DMS114 treated with DMSO at 0.1 percent for 48 hours (cell line): ENCODE measurements around the gene ISYNA1.

ENCODE experiments used
- DNase-seq: peaks from one replicate; lab custom pipeline; 2025; ENCODE audit not compliant: unreplicated experiment; lab: John Stamatoyannopoulos, UW

Gene ISYNA1

DNA sequence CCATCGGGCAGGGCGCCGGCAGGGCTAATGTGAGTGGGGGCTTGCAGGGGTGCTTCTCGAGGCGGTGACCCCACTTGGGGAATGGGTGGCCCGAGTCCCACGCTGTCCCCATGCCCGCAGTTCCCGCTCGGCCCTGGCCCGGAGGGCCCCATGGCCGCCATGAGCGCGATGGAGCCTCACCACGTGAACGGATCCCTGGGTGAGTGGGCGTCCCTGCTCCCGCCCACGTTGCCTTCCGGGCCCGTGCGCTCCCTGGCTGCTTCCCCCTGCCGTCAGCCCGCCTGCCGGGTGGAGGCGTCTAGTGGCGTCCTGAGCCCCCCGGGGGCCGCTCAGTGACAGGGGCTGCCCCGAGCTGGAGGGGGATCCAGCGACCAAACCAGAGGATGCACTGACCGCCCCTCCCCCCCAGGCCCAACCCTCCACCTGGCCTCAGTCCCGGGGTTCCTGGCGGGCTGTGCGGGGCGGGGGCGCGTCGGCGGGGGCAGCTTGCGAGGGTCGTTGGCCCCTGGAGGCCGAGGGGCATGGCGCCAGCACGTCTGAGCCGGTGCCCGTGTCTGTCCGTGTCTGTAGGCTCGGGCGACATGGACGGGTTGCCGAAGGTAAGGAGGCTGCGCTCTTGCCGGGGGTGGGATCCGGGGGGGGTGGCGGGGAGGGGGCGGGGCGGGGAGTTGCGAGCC lies 4.8 kb downstream of the ISYNA1 start:
- DNase-seq: no peak

DNA sequence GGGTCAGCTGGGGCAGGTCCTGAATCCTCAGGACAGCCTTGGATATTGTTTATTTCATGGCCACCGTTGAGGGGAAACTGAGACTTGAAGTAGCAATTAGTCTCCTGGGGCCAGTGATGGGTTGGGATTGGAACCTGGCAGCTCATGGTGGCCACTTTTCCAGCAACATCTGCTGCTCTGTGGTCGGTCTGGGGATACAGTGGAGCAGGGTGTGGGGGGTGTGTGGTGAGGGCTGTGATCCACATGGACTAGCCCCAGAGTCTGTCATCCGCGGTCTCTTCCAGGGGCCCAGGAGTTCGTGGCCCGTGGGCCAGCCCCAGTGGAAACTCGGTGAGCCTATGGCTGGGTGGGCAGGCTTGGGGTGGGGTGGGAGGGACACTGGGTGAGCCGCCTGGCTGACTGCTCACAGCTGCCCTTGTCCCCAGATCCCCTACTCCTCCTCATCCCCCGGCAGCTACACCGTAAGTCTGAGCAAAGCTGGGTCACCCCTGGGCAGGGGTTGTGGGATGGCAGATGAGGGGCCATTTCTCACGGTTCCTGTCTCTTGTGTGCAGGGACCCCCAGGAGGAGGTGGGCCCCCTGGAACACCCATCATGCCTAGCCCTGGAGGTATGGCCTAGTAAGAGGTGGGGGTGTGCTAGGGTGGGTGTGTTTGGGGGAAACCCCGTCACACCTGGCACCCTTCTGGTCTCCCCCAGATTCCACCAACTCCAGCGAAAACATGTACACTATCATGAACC lies 5.5 kb downstream of the ISYNA1 start:
- DNase-seq: no peak

- DNase-seq: no peak
Measured at GRCh38 chr19:18431351-18432197, 6.4 kb downstream of the ISYNA1 start.

DNA sequence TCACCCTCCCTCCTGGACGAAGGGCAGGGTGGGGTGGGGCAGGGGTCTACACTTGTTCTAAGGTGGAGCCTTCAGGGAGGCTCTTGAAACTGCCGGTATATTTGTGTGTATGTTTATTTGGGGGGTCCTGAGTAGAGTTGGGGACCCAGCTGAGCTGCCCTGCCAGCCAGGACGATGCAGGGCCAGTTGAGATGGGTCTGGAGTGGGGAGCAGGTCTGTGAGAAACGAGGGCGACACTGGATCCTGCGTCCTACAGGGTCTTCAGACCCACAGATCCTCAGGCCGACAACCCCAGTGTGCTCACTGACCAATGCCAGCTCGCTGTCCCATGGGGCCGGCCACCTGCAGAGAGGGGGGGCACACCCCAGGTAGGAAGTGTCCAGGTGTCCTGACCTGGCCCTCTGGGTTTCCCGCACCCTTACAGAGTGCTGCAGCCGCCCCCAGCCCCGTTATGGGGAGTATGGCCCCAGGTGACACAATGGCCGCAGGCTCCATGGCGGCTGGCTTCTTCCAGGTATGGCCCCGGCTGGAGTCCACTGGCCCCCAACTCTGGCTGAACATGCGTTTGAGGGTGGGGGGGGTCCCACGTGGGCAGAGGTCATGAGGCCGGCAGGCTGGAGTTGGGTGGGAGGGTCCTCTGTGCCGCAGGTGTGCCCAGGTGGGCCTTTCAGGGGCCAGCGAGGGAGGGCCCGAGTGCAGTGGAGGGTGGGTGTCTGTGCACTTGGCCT lies 7.4 kb downstream of the ISYNA1 start:
- DNase-seq: no peak

DNA sequence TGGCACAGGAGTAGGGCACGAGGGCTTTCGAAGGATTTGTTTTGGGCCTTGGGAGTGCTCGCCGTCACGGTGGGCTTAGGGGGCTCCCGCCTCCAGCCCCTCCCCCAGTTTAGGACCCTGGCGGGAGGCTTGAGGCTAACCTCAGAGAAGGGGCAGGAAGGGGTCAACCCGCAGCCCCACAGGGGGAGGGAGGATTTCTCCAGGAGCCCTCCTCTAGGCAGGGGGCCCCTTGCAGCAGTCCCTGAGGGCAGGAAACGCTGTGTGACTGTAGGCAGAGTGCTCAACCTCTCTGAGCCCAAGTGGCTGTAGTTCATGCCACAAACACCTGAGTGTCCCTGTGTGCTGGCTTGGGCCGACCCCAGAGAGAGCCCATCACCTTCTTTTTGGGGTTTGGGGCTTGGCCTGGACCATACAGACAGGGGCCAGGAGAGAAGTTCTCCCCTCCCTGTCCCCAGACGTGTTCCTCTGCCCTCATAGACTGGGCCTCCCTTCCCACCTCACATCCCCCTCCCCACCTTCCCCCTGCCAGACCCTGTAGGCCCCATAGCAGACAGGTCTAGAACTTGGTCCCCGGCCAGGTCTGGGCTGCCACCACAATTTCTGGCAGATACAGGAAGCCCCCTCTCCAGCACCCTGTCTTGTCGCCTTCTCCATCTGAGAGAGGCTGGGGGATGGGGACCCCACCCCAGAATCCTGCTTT lies 8.1 kb downstream of the ISYNA1 start:
- DNase-seq: no peak

DNA sequence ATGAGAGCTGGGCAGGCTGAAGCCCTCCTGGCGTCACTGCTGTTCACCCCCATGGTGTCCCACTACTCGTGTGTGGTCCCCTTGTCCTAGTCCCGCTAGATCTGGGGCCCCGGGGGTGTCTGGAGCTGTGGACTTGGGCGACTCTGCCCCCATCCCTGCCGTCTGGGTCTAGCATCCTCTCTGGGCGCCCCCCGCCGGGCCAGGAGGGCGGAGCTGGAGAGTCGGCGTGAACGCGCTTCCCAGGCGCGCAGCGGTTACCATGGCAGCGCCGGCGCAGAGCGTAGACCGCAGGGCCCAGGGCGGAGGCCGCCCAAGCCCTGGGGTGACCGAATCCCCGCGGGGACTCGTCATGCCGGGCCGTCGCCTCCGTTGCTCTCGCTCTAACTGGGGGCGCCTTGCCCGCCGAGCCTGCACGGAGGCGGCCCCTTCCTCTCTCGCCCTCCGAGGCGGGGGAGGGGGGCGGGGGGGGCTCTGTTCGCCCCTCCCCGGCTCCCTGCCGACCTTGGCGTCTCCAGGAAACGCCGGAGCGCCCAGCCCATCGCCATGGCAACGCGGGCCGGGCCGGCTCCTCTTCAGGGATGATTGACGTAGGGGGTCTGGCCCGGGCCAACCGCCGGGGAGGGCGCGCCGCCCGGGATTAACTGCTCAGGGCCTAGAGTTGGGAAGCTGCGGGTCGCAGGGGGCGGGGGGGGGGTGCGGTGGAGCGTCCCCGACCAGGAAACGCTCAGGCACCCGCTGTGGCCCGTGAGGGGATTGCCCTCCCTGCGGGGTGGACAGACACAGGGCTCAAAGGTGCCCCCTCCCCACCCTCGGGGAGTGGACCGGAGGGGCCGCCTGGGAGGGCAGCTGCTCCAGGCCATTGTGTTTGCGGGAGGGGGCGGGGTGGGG lies 8.9 kb downstream of the ISYNA1 start:
- DNase-seq: peak; percentile 72

DNA sequence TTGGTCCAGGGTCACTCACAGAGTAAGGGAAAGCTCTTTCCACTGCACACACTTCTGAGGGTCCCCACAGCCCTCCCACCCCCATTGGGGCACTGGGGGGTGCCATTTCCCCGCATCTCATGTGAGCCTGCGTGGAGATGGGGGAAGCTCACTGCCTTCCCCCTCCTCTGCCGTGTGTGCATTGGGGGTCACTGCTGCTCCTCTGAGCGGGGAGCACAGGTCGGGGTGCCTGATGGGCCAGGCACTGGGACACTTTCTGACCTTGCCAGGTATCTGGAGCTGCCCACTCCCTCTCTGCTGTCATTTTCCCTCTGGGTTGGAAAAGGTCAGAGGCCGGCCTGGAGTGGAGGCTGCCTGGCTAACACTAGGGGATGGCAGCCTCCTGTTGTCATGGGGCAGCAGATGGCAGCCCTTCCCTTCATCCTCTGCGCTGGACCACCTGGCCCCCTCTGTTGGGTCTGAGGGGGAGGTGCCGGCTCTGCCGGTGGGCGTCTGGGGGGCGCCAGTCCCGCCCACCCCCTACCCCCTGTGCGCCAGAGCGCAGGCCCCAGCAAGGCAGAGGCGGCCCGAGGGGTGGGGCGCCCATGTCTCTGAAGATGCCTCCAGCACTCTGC lies 9.7 kb downstream of the ISYNA1 start:
- no peak for DNase-seq

- no peak for DNase-seq
Measured at GRCh38 chr19:18427743-18428113, 10.2 kb downstream of the ISYNA1 start.

GRCh38 chr19:18427080-18427742 lies 10.7 kb downstream of the ISYNA1 start:
- no peak for DNase-seq

DNA sequence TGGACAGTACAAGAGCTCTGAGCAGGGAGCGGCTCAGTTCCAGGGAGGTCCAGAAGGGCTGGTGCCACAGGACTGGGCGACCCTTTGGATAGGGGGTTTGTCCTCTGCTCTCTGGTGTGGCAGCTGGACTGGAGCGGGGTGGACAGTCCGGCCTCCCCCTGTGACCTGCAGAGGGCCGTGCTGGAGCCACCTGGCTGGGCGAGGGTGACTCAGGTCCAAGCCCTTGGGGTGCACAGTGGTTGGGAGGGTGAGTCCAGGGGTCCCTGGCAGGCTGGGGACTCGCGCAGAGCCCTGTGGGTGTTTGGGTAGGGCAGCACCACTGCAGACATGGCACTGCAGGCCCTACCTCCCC lies 11.5 kb downstream of the ISYNA1 start:
- no peak for DNase-seq

- DNase-seq: no peak
Measured at GRCh38 chr19:18425515-18426415, 12.2 kb downstream of the ISYNA1 start.

DNA sequence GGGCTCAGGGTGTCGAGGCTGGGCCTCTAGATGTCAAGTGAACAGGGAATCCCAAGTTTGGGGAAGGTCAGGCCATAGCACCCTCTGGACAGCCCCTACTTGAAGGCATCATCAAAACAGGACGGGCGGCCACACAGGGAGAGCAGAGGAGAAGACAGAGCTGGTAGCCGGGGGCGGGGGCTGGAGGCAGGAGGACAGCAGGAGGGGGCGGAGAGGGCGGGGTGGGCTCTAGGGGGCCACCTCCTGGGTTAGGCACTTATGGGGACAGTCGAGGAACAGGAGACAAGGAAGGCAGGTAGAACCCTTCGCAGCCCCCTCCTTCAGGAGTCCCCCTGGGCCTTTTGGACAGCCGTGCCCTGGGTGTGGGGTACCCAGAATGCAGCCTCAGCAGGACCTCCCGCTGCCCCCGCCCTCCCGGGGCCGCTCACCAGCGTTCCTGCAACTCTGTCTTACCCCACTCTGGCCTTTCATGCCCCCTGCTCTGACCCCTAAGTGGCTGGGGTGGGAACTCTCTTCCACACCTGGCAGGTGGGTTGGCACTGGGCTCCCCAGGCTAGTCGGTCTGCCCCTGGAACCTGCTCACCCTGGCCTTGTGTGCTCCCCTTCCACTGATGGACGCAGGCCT lies 12.9 kb downstream of the ISYNA1 start:
- DNase-seq: no peak

DNA sequence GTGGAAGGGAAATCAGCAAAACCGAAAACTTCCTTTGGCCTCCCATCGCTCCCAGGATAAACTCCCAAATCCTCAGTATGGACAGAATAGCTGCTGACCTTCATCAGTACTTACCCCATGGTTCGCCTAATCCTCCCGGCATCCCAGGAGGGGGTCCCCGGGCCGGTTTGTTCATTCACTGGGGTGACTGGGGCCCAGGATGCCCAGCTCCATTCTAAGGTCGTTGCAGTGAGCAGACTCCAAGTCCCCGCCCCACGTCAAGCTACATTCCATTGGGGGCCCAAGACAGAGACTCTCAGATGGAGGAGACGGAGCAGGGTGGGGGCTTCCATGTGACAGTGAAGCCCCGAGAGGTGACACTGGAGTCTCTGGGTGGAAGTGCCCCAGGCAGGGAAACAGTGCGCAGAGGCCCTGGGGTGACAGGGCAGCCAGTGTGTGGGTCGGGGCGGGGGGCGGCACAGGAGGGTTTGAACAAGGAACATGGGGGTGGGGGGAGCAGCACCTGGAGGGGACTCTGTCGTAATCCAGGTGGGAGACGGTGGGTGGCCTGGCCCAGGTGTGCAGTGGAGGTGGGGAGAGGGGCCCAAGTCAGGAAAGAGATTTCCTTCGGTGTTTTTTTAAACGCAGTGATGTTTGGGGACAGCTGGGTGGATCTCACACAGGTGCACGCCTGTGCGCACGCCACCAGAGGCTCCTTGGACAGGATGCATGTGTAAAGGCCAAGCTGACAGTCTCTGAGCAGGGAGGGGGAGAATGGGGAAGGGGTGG lies 13.6 kb downstream of the ISYNA1 start:
- no peak for DNase-seq

DNA sequence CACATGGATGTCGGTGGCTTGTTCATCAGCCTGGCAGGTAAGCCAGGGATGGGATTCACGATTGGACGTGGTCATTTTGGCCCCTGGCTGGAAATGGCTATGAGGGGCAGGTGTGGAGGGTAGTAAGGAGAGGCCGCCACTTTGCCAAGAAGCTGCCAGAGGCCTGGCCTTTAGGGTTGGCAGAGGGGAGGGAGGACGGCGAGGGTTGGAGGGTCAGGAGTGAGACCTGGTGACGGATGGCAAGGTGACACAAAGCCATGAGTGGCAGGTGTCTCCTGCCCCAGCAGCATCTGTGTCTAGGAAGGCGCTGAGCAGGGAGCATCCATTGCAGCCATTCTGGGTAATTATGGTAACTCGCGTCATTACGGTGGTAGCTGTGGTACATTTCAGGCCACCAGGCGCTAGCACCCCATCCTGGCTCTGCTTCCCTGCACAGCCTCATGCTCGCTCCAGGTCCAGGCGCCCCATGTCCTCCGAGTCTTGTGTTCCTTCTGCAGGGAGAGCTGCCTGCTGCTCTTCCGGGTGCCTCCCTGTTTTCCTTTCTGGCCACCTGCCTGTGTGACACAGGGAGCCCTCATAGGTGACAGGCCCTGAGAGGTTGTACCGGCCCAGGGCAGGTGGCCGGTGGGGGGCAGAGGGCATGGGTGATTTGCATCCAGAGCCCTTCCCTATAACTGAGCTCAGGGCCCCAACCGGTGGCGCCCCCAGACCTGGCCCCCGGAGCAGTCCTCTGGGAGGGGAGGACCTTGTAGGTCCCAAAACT lies 14.5 kb downstream of the ISYNA1 start:
- DNase-seq: no peak

DNA sequence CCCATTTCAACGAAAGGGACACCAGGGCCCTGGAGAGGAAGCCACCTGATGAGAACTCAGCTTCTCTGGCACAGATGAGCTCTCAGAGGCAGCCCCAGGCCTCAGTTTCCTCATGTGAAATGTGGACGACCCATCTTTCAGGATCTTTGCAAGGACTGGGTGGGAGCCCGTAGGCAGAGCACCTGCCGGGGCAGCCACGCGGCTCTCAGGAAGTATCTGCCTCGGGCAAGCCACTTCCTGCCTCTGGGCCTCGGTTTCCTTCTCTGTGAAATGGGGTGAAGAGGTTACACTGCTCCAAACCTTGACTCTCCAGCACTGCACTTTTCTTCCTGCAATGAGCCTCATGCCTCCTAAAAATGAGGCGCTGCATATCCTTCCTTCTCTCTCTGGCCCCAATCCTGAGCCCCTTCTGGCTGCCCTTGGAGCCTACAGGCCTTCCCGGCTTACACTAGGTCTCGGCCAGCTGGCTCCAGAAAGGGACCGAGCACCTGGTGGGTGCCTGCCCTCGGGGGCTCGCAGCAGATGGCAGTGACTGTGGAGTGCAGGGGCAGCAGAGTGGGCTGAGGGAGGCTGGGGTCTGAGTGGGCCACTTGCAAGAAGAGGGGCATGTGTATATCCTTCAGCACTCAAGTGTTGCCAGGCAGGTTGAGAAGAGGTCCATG lies 15.3 kb downstream of the ISYNA1 start:
- no peak for DNase-seq
